Liver (tissue), 9 donors: ENCODE data around the gene STX12. TPM values are rescaled to one million over a fixed set of nuclear protein-coding genes. Genes with fewer than 3 reads are reported as not detected.
"Not testable (repeated sequence)": the region's sequence is repeated elsewhere in the genome, so short reads cannot be mapped to it uniquely, and the experiment has no call there.

Experiments used
- DNase-seq: peaks from one replicate; pipeline ENCODE4 v3.0.0-alpha.2; 2017; ENCODE audit warnings: low spot score
- H3K27ac ChIP-seq, 2 donors: one replicate each; pipeline ENCODE4 v1.7.0; 2013; ENCODE audit warnings: inconsistent platforms in 2 of 2, low read length in 2 of 2, control low read depth in 1 of 2, low read depth in 1 of 2, mild to moderate bottlenecking in 1 of 2
- H3K27me3 ChIP-seq, 4 donors: one replicate each; pipeline versions ENCODE4 v1.6.1 to v1.7.0; 2013; ENCODE audit warnings: low read length in 3 of 4, inconsistent platforms in 1 of 4, mild to moderate bottlenecking in 1 of 4, moderate library complexity in 1 of 4; ENCODE audit not compliant: control insufficient read depth in 4 of 4, insufficient read depth in 4 of 4
- H3K36me3 ChIP-seq, 4 donors: one replicate each; pipeline versions ENCODE4 v1.6.1 to v1.7.0; 2013; ENCODE audit warnings: low read length in 3 of 4, mild to moderate bottlenecking in 3 of 4, low read depth in 1 of 4, moderate library complexity in 1 of 4; ENCODE audit not compliant: control insufficient read depth in 4 of 4, insufficient read depth in 3 of 4
- H3K4me1 ChIP-seq, 4 donors: one replicate each; pipeline versions ENCODE4 v1.6.1 to v1.7.0; 2013; ENCODE audit warnings: low read length in 3 of 4, mild to moderate bottlenecking in 3 of 4, moderate library complexity in 1 of 4; ENCODE audit not compliant: control insufficient read depth in 4 of 4, insufficient read depth in 4 of 4
- H3K4me3 ChIP-seq, 3 donors: one replicate each; pipeline versions ENCODE4 v1.6.1 to v1.7.0; 2013; ENCODE audit warnings: low read length in 3 of 3, control low read depth in 1 of 3, low read depth in 1 of 3, mild to moderate bottlenecking in 1 of 3
- H3K9ac ChIP-seq, 2 donors: one replicate each; pipeline ENCODE4 v1.7.0; 2013; ENCODE audit warnings: low read length in 2 of 2, mild to moderate bottlenecking in 2 of 2, moderate library complexity in 2 of 2, control low read depth in 1 of 2, low read depth in 1 of 2
- H3K9me3 ChIP-seq, 4 donors: one replicate each; pipeline versions ENCODE4 v1.6.1 to v1.7.0; 2013; ENCODE audit warnings: low read length in 3 of 4; ENCODE audit not compliant: control insufficient read depth in 4 of 4
- CTCF ChIP-seq: fragments of 150-350 bp; IDR thresholded peaks from 2 replicates; pipeline ENCODE4 v1.5.1; 2017; ENCODE audit warnings: improper control_type of control experiment, low read depth, low read length; ENCODE audit not compliant: missing input control
- EGR1 ChIP-seq, 2 donors: IDR thresholded peaks; 2 replicates each; pipeline ENCODE4 v1.6.1; 2016 to 2018; ENCODE audit warnings: antibody characterized with exemption in 2 of 2, low read depth in 2 of 2
- FOXA1 ChIP-seq: IDR thresholded peaks from 2 replicates; pipeline ENCODE4 v1.6.1; 2016; ENCODE audit warnings: antibody characterized with exemption
- FOXA2 ChIP-seq: IDR thresholded peaks from 2 replicates; pipeline ENCODE4 v1.6.1; 2016; ENCODE audit warnings: antibody characterized with exemption
- GABPA ChIP-seq, 2 donors: IDR thresholded peaks in 1 of 2; conservative IDR thresholded peaks in 1 of 2; 2 replicates each; pipeline ENCODE4 v1.6.1; 2016; ENCODE audit warnings: antibody characterized with exemption in 2 of 2, mild to moderate bottlenecking in 1 of 2, moderate library complexity in 1 of 2
- HNF4A ChIP-seq, 2 donors: conservative IDR thresholded peaks; 2 replicates each; pipeline ENCODE4 v1.6.1; 2016; ENCODE audit warnings: antibody characterized with exemption in 2 of 2, mild to moderate bottlenecking in 2 of 2
- HNF4G ChIP-seq: IDR thresholded peaks from 2 replicates; pipeline ENCODE4 v1.6.1; 2016; ENCODE audit warnings: antibody characterized with exemption
- JUND ChIP-seq, 2 donors: IDR thresholded peaks; 2 replicates each; pipeline ENCODE4 v1.6.1; 2016; ENCODE audit warnings: antibody characterized with exemption in 2 of 2
- MAX ChIP-seq: IDR thresholded peaks from 2 replicates; pipeline ENCODE4 v1.6.1; 2016; ENCODE audit warnings: antibody characterized with exemption
- RAD21 ChIP-seq, 2 donors: IDR thresholded peaks; 2 replicates each; pipeline ENCODE4 v1.6.1; 2016; ENCODE audit warnings: antibody characterized with exemption in 2 of 2, mild to moderate bottlenecking in 2 of 2
- REST ChIP-seq: IDR thresholded peaks from 2 replicates; pipeline ENCODE4 v1.6.1; 2016; ENCODE audit warnings: antibody characterized with exemption, mild to moderate bottlenecking
- SP1 ChIP-seq: IDR thresholded peaks from 2 replicates; pipeline ENCODE4 v1.6.1; 2018; ENCODE audit warnings: antibody characterized with exemption, mild to moderate bottlenecking
- ZBTB33 ChIP-seq: IDR thresholded peaks from 2 replicates; pipeline ENCODE4 v1.6.1; 2016; ENCODE audit warnings: antibody characterized with exemption
- WGBS: extraction: QIAGEN DNeasy Blood & Tissue Kit; methylation state at CpG from one replicate; pipeline ENCODE4 v1.1.7; 2013; 5-methylcytosine and 5-hydroxymethylcytosine counted together
- polyA plus RNA-seq, 2 donors: library from polyadenylated mRNA; stranded (reverse) in 1 of 2; unstranded in 1 of 2; fragments of 200-250 nt in 1 of 2; fragments of >200 nt in 1 of 2; fragmentation: Nextera tagmentation in 1 of 2; extraction: Ambion mirVana in 1 of 2; gene quantifications; one replicate each; pipeline versions ENCODE4 v1.2.1 to v1.2.3, GENCODE V29; 2013 to 2015
- total RNA-seq, 2 donors: library from RNA; depleted of rRNA; stranded (reverse); fragments of >200 nt; gene quantifications; one replicate each; pipeline ENCODE4 v1.2.3, GENCODE V29; 2014
- TF ChIP-seq, protein P1 (sequence below): IDR thresholded peaks from 2 replicates; pipeline ENCODE4 v1.6.1; 2016; ENCODE audit warnings: antibody characterized with exemption
- donor health status: healthy.
- donor health status: healthy.
- donor health status: healthy.
- donor health status: healthy.
- donor health status: healthy.

STX12 gene
- total and polyA plus RNA-seq, 4 donors, result 10.0 to 23.3 (median 13.7) TPM

GRCh38 chr1:27868556-27868931 is 95.5 kb downstream of the STX12 start:
- TF ChIP-seq FOXA1 (no peak), CTCF (no peak)
- TF ChIP-seq, protein P1, sequence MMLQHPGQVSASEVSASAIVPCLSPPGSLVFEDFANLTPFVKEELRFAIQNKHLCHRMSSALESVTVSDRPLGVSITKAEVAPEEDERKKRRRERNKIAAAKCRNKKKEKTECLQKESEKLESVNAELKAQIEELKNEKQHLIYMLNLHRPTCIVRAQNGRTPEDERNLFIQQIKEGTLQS, result no peak
- Histone ChIP-seq H3K36me3 (no peaks in the 10 kb centered on the region), H3K4me3 (no peak overlapping the region), H3K9ac (no peak overlapping the region), H3K27me3 (no peaks in the 10 kb centered on the region), H3K9me3 (no peaks in the 10 kb centered on the region), H3K4me1 (peaks cover 0 to 7% (median 5%) of the 10 kb centered on the region in 4 donors), H3K27ac (peak overlapping the region; percentile 20 to 74)
- WGBS, result 91% methylated on average over 11 of the region's 11 CpGs
- DNase-seq, result no peak

DNA sequence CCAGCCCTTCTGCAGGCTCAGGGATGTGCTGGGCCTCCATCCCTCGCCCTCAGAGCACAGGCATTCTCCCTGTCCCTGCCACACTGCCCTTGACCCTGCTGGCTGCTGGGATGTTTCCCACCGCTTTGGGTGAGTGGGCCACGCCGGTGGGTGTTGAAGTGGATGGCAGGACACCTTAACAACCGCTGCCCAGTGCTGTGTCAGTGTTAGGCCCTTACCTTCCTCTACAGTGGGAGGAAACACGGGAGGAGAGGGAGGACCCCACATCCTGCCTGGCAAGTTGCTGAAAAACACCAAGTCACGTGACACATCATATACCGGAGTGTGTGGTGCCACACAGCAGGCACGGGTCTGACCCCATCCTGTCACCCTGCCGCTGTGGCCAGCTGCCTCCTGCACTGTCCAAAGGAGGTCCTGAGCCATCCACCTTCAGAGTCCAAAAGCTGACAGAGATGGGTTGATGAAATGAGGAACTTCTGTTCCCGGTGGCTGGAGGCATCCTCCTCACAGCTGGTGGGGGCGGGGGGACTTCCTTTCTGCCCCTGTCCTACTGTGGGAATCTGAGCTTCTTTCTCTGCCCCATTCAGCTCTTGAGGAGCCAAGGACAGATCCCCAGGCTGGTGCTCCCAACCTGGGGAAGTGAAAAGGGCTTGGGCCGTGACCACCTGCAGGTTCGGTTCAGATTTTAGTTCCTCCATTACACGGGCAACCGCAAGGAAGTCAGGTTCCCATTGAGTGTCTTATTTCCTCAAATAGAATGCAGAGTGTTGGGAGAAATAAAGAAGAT is 96.1 kb downstream of the STX12 start:
- no peaks in the 10 kb centered on the region for H3K27me3 ChIP-seq
- H3K4me1 ChIP-seq, result peaks cover 0 to 7% (median 5%) of the 10 kb centered on the region in 4 donors
- H3K9me3 ChIP-seq, result no peaks in the 10 kb centered on the region
- DNase-seq, result no peak
- H3K36me3 ChIP-seq, result no peaks in the 10 kb centered on the region
- TF ChIP-seq HNF4A (conservative IDR thresholded peaks at IDR 0.05) (no peak), SP1 (no peak), FOXA2 (no peak)
- H3K9ac ChIP-seq, result no peak overlapping the region
- WGBS, result 60% methylated on average over 16 of the region's 16 CpGs
- H3K27ac ChIP-seq, result peak overlapping the region; percentile 20 to 74
- no peak overlapping the region for H3K4me3 ChIP-seq

GRCh38 chr1:27869719-27870085 is 96.7 kb downstream of the STX12 start:
- TF ChIP-seq SP1 (no peak), RAD21 (IDR thresholded peaks at IDR 0.05) (no peak), GABPA (IDR thresholded peaks at IDR 0.05 in 1 of 2, conservative IDR thresholded peaks at IDR 0.05 in 1 of 2) (no peak), JUND (IDR thresholded peaks at IDR 0.05) (no peak), HNF4G (no peak), FOXA2 (no peak), EGR1 (IDR thresholded peaks at IDR 0.05; ENCODE audit: low read depth in 2 of 2) (no peak), ZBTB33 (no peak), MAX (no peak), REST (no peak)
- TF ChIP-seq, protein P1, result no peak
- WGBS, result 89% methylated on average over 1 of the region's 1 CpG
- no peak overlapping the region for H3K4me3 ChIP-seq
- no peak for DNase-seq
- H3K36me3 ChIP-seq, result no peaks in the 10 kb centered on the region
- no peaks in the 10 kb centered on the region for H3K27me3 ChIP-seq
- H3K9ac ChIP-seq, result no peak overlapping the region
- H3K9me3 ChIP-seq, result no peaks in the 10 kb centered on the region
- H3K27ac ChIP-seq, result peak overlapping the region; percentile 20 to 74
- peaks cover 0 to 7% (median 5%) of the 10 kb centered on the region in 4 donors for H3K4me1 ChIP-seq

DNA sequence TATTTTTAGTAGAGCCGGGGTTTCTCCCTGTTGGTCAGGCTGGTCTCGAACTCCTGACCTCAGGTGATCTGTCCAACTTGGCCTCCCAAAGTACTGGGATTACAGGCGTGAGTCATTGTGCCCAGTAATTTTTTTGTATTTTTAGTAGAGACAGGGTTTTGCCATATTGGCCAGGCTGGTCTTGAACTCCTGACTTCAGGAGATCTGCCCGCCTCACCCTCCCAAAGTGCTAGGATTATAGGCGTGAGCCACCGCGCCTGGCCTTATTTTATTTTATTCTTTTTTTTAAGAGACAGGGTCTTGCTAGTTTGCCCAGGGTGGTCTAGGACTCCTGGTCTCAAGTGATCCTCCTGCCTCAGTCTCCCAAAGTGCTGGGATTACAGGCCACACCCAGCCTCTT is 98.1 kb downstream of the STX12 start:
- WGBS, result 94% methylated on average over 7 of the region's 7 CpGs
- H3K36me3 ChIP-seq, H3K27ac ChIP-seq, H3K4me1 ChIP-seq, DNase-seq, H3K9me3 ChIP-seq, H3K27me3 ChIP-seq, H3K4me3 ChIP-seq, H3K9ac ChIP-seq: not testable (repeated sequence)
